Activated gamma-delta T cell (primary cell): ENCODE measurements around the gene GLRX3.
"Not testable (repeated sequence)": the region's sequence is repeated elsewhere in the genome, so short reads cannot be mapped to it uniquely, and the experiment has no call there.

Experiments
- DNase-seq: peaks from one replicate; lab custom pipeline; 2025; lab: John Stamatoyannopoulos, UW
- total RNA-seq, 2 donors: gene quantifications; one replicate each; lab custom pipeline; 2026; lab: John Stamatoyannopoulos, UW

Gene GLRX3
- total RNA-seq = 56.8 to 57.4 reads per million in 2 donors

- peak; percentile 82 for DNase-seq
Observed at GRCh38 chr10:130136226-130137089, at the start of gene GLRX3. Gene GLRX3 (plus strand): TSS chr10:130136391. CDS start chr10:130136421, 30 bp downstream.

- not testable (repeated sequence) for DNase-seq
Observed at GRCh38 chr10:130090565-130090964, 45.6 kb upstream of the GLRX3 start.

GRCh38 chr10:130099344-130099743, 36.8 kb upstream of the GLRX3 start:
- no peak for DNase-seq

- DNase-seq = no peak
Observed at GRCh38 chr10:130105724-130106123, 30.5 kb upstream of the GLRX3 start.

- not testable (repeated sequence) for DNase-seq
Observed at GRCh38 chr10:130108146-130108545, 28.0 kb upstream of the GLRX3 start.

- DNase-seq = no peak
Observed at GRCh38 chr10:130108934-130109604, 27.1 kb upstream of the GLRX3 start.

GRCh38 chr10:130109796-130110245, 26.4 kb upstream of the GLRX3 start:
- no peak for DNase-seq

GRCh38 chr10:130110246-130111112, 25.7 kb upstream of the GLRX3 start, which contains the start of gene C10orf143:
Gene C10orf143 (minus strand): TSS chr10:130110830. CDS start chr10:130110772, 58 bp downstream.
- DNase-seq = peak; percentile 96

GRCh38 chr10:130111113-130111851, 24.9 kb upstream of the GLRX3 start:
- DNase-seq = peak; percentile 84

GRCh38 chr10:130111852-130112180, 24.4 kb upstream of the GLRX3 start:
- DNase-seq = no peak

GRCh38 chr10:130112821-130113220, 23.4 kb upstream of the GLRX3 start:
- no peak for DNase-seq

GRCh38 chr10:130116942-130117341, 19.2 kb upstream of the GLRX3 start:
- not testable (repeated sequence) for DNase-seq

GRCh38 chr10:130117535-130117934, 18.7 kb upstream of the GLRX3 start:
- DNase-seq = not testable (repeated sequence)

GRCh38 chr10:130121486-130122079, 14.6 kb upstream of the GLRX3 start:
- no peak for DNase-seq

- no peak for DNase-seq
Observed at GRCh38 chr10:130127364-130128061, 8.7 kb upstream of the GLRX3 start.

GRCh38 chr10:130128062-130128781, 8.0 kb upstream of the GLRX3 start:
- no peak for DNase-seq

- no peak for DNase-seq
Observed at GRCh38 chr10:130128922-130129321, 7.3 kb upstream of the GLRX3 start.

- DNase-seq = no peak
Observed at GRCh38 chr10:130135676-130136225, 440 bp upstream of the GLRX3 start.

- no peak for DNase-seq
Observed at GRCh38 chr10:130137090-130137448, 878 bp downstream of the GLRX3 start.
